ENCODE results near the gene DOK6.

Gene DOK6

GRCh38 chr18:69408522-69408921, 7.8 kb downstream of the DOK6 start:
- no peak for TF ChIP-seq CTCF (IDR thresholded peaks at IDR 0.05; ENCODE audit: borderline replicate concordance, control extremely low read depth, extremely low read depth, insufficient read depth, missing control alignments)
- in situ Hi-C loops (cut with MboI; ENCODE audit: low sequenced_read_pairs, unreplicated experiment) = no loop called here
- DNase-seq (ENCODE audit: low spot score) = no peak

- no peak for DNase-seq (ENCODE audit: low spot score)
- TF ChIP-seq CTCF (IDR thresholded peaks at IDR 0.05; ENCODE audit: borderline replicate concordance, control extremely low read depth, extremely low read depth, insufficient read depth, missing control alignments) = no peak
- in situ Hi-C loops (cut with MboI; ENCODE audit: low sequenced_read_pairs, unreplicated experiment) = no loop called here
These were observed 10.5 kb downstream of the DOK6 start for GRCh38 chr18:69411199-69411598.

- DNase-seq (ENCODE audit: low spot score) = no peak
- TF ChIP-seq CTCF (IDR thresholded peaks at IDR 0.05; ENCODE audit: borderline replicate concordance, control extremely low read depth, extremely low read depth, insufficient read depth, missing control alignments) = no peak
- in situ Hi-C loops (cut with MboI; ENCODE audit: low sequenced_read_pairs, unreplicated experiment) = no loop called here
These were observed 13.5 kb downstream of the DOK6 start for GRCh38 chr18:69414184-69414583.

GRCh38 chr18:69432847-69433246, 32.2 kb downstream of the DOK6 start:
- no peak for DNase-seq (ENCODE audit: low spot score)
- in situ Hi-C loops (cut with MboI; ENCODE audit: low sequenced_read_pairs, unreplicated experiment) = no loop called here
- TF ChIP-seq CTCF (IDR thresholded peaks at IDR 0.05; ENCODE audit: borderline replicate concordance, control extremely low read depth, extremely low read depth, insufficient read depth, missing control alignments) = no peak

- in situ Hi-C loops (cut with MboI; ENCODE audit: low sequenced_read_pairs, unreplicated experiment) = no loop called here
- no peak for TF ChIP-seq CTCF (IDR thresholded peaks at IDR 0.05; ENCODE audit: borderline replicate concordance, control extremely low read depth, extremely low read depth, insufficient read depth, missing control alignments)
- no peak for DNase-seq (ENCODE audit: low spot score)
These were observed 34.3 kb downstream of the DOK6 start for GRCh38 chr18:69435000-69435399.

GRCh38 chr18:69444221-69444620, 43.5 kb downstream of the DOK6 start:
- no peak for TF ChIP-seq CTCF (IDR thresholded peaks at IDR 0.05; ENCODE audit: borderline replicate concordance, control extremely low read depth, extremely low read depth, insufficient read depth, missing control alignments)
- in situ Hi-C loops (cut with MboI; ENCODE audit: low sequenced_read_pairs, unreplicated experiment) = no loop called here

GRCh38 chr18:69447886-69448285, 47.2 kb downstream of the DOK6 start:
- TF ChIP-seq CTCF (IDR thresholded peaks at IDR 0.05; ENCODE audit: borderline replicate concordance, control extremely low read depth, extremely low read depth, insufficient read depth, missing control alignments) = no peak
- in situ Hi-C loops (cut with MboI; ENCODE audit: low sequenced_read_pairs, unreplicated experiment) = no loop called here
- no peak for DNase-seq (ENCODE audit: low spot score)

More at GRCh38 chr18:69444221-69444620, 43.5 kb downstream of the DOK6 start:
- no peak for DNase-seq (ENCODE audit: low spot score)

All from GM13976 (cell line).